Measurements from ENCODE around the gene TP53BP1.
A peak's percentile ranks its signal among the peaks of the same experiment; 100 is the strongest.
"Not testable (repeated sequence)": the region's sequence is repeated elsewhere in the genome, so short reads cannot be mapped to it uniquely, and the experiment has no call there.

Gene TP53BP1

GRCh38 chr15:43408789-43409188, 84.2 kb downstream of the TP53BP1 start:
- DNase-seq = no peak

DNA sequence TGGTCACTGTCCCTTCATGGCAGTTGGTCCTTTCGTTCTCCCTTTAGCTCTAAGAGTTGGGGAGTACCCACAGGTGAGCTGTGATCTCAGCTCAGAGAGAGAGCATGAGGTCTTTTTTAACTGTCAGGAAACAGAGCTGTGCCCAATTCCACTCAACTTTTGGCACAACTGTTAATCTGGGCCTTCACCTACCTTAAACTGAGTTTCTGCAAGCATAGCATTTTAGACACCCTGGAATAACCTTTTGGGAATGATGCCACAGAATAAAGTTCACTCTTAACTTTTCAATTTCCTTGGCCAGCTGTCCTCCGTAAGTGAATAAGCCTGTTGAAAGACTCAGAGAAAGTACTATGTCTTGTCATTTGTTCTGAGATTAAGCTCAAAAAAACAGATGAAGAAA, 86.1 kb downstream of the TP53BP1 start:
- no peak for DNase-seq

DNA sequence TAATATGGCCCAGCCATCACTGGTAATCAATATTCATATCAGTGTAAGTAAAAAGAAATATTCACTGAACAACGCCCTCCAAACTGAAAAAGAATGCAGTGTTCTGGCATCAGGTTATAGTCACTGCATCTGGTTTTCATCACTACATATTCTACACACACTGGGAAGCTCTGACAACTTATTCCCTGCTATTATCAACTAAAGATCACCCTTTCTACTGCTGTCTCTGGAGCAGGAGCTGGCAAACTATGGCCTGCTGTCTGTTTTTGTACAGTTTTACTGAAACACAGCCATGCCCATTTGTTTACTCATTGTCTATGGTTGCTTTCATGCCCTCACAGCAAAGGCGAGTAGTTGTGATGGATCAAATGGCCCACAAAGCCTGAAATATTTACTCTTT, 86.8 kb downstream of the TP53BP1 start:
- no peak for DNase-seq

DNA sequence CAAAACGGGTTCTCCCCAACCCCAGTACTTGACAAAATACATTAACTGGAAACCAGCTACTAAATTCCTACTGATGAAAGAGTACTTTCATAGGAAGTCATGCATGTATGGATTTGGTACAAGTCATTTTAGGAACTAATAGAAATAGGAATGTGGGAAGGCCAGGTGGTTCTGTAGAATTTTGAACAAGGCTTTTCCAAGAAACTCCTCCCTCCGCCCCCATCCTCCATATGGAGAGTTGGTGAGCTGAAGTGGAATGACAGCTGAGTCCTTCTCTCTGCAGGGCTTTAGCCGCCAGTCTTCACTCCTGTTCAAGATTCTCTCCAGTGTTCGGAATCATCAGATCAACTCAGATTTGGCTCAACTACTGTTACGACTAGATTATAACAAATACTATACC, 88.8 kb downstream of the TP53BP1 start:
- no peak for DNase-seq

DNA sequence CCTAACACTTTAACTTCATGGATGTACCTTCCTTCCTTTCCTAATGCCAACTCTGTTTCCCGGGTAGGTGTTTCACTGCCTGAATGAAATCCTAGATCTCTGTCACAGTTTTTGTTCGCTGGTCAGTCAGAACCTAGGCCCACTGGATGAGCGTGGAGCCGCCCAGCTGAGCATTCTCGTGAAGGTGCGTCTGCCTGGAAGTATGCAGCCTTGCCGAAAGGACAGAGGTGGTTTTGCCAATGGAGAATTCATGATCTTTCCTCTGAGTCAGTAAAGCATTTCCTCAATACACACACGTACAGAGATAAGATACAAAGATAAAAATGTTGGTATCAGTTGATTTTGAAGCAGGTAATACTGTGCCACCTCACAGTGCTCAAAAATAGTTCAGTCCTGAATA, 89.3 kb downstream of the TP53BP1 start:
- no peak for DNase-seq

GRCh38 chr15:43402255-43402654, 90.7 kb downstream of the TP53BP1 start:
- no peak for DNase-seq

GRCh38 chr15:43393592-43393991, 99.4 kb downstream of the TP53BP1 start:
- not testable (repeated sequence) for DNase-seq

- no peak for DNase-seq
Observed at GRCh38 chr15:43390723-43391122, 102.2 kb downstream of the TP53BP1 start.

DNA sequence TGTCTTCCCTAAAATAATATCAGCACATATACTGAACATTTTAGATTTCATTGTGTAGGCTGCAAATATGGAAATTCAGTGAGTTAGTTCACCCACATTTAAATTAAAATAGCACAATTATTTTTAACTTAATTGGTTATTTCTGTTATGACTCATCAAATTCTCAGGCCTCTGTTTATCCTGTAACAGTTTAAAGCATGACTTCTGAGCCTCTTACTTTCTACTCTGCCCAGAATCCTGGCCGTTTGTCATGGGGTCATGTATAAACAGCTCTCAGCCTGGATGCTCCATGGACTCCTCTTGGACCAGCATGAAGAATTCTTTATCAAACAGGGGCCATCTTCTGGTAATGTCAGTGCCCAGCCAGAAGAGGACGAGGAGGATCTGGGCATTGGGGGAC, 109.9 kb downstream of the TP53BP1 start:
- no peak for DNase-seq

DNA sequence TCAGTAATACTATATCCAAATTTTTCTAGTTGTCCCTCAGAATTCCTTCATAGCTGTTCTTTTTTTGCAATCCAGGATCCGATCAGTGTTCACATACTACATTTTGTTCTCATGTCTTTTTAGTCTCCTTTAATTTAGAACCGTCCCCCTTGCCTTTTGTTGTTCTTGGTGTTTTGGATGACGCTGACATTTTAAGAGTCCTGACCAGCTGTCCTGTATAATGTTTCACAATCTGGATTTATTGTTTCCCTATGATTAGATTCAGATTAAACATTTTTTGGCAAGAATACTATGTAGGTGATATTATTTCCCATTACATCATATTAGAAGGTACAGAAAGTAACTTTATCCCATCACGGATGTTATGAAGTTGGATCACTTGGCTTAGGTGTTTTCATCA, 110.6 kb downstream of the TP53BP1 start:
- no peak for DNase-seq

DNA sequence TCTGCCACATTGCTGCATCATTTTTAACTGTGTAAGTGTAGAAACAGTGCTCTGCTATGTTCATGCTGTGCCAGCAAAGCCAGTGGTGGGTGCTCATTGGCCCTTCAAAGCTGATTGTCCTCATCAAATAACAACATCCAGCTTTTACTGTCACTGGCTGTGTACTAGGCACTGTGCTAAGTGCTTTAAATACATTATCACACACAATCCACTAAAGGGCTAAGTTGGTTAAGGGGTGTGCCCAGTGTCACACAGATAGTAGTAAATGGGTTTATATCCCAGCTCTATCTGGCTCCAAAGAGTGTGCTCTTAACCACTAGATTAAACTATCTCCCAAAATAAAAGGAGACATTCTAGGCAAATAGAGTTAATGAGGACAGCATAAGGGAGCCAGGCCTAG, 114.4 kb downstream of the TP53BP1 start:
- no peak for DNase-seq

DNA sequence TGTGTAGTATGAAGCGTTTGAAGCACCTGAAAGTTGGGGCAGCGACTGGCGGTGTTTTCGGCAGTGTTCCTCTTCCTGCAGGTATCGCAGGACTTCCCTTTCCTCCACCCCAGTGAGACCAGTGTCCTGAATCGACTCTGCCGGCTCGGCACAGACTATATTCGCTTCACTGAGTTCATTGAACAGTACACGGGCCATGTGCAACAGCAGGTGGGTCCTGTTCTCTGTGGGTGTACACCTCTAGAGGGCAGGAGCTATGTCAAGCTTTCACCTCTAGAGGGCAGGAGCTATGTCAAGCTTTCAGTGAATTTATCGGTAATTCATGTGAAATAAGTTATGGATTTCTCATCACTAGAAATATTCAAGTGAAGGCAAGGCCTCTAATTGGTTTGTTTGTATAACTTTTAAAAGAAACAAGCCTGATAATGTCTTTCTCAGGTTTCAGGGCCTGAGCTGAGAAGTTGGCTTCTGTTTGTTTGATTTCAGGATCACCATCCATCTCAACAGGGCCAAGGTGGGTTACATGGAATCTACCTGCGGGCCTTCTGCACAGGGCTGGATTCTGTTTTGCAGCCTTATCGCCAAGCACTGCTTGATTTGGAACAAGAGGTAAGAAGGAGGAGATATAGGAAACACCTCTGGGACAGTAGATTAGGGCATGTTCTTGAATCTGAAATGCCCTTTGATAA, 116.8 kb downstream of the TP53BP1 start:
- peak; percentile 7 to 9 for DNase-seq

DNA sequence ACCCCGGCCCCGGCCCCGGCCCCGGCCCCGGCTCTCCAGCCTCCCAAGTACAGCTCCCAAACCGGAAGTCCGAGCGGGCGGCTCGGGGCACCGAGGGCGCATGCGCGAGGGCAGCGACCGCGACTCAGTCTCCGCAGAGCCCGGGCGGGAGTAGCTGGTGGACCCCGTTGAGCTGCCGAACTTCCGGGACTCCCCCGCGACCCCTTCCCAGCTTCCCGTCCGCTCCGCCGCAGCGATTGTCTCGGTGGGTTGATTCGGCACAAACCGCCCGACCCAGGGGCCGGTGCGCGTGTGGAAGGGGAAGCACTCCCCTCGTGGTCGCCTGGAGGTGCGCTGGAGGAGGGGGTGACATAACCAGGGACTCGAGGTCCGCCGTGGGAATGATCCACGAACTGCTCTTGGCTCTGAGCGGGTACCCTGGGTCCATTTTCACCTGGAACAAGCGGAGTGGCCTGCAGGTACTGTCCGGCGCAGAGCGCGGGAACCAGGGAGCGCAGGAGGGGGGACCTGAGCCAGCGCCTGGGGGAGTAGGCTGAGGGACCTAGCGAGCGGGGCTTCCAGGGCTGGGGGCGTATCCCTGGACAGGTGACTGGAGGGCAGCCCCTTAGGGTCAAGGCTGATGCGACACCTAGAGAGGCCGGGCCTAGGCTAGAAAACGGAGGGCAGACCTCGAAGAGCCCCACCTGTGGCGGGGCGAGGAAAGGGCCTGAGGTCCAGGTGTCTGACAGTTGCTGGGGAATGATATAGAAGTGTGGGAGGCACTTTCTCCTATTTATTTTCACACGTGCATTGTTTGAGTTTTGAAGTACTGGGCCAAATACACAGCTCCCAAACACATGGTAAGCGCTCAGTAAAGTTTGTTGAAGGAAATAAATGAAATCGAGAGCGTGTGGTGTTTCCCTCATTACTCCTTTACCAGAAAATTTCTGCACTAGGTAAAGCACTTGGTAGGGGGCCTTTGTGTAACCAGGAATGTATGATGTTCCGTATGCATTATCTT, 121.7 kb downstream of the TP53BP1 start, which contains the start of the genes TUBGCP4 and ZSCAN29:
TUBGCP4 (plus strand) TSS at position 127 of the 1,000 bp plus-strand sequence; CDS start at position 381, 254 bp downstream.
ZSCAN29 (minus strand) TSS at position 69 of the 1,000 bp plus-strand sequence. CDS start 1,130 bp downstream, outside the sequence.
- DNase-seq = peak; percentile 27 to 50

DNA sequence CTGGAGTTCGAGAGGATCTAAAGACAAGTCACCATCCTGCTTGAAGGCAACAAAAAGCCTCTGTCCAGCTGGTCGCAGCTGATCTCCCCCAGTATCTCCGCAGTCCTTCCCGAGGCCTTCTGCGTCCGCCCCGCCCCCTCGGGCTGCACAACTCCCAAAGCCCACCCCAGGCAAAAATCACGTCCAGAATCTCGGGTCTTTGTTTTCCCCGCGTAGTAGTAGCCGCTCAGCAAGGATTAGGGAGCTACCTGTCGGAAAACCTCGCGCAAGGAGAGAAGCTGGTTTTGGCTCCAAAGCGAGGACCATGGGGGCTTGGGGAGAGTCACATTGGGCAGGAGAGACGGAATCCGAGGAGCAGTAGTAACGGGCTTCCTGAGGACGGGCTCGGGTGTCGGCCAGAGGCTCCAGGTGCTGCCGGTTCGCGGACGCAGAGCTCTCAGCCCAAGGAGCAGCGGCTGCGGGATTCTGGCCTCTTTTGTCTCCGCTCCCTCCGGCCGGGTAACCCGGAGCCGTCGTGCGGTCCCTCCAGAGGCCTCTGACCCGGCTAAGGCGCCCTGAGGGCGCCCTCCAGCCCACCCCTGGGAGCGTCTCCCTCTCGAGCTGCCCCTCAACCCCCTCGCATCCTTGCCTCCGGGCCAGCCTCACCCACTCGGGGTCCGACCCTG, 122.5 kb downstream of the TP53BP1 start:
- no peak for DNase-seq

- no peak for DNase-seq
Observed at GRCh38 chr15:43361313-43361903, 131.5 kb downstream of the TP53BP1 start.

- DNase-seq = no peak
Observed at GRCh38 chr15:43360821-43361220, 132.1 kb downstream of the TP53BP1 start.

Data from Kasumi-1 (cell line).